ENCODE data around the gene CHDH.

Gene CHDH

GRCh38 chr3:53823956-53824657 is 22.1 kb downstream of the CHDH start:
- no peak for DNase-seq (ENCODE audit: low read depth, low spot score)

GRCh38 chr3:53823026-53823955 is 22.9 kb downstream of the CHDH start:
- DNase-seq (ENCODE audit: low read depth, low spot score) = no peak

GRCh38 chr3:53822331-53822741 is 23.9 kb downstream of the CHDH start:
- DNase-seq (ENCODE audit: low read depth, low spot score) = no peak

GRCh38 chr3:53821631-53822121 is 24.5 kb downstream of the CHDH start:
- DNase-seq (ENCODE audit: low read depth, low spot score) = no peak

GRCh38 chr3:53820756-53821580 is 25.3 kb downstream of the CHDH start:
- no peak for DNase-seq (ENCODE audit: low read depth, low spot score)

- DNase-seq (ENCODE audit: low read depth, low spot score) = no peak
Observed at GRCh38 chr3:53820084-53820483, 26.1 kb downstream of the CHDH start.

GRCh38 chr3:53819163-53819868 is 26.9 kb downstream of the CHDH start:
- no peak for DNase-seq (ENCODE audit: low read depth, low spot score)

- DNase-seq (ENCODE audit: low read depth, low spot score) = no peak
Observed at GRCh38 chr3:53818221-53819162, 27.7 kb downstream of the CHDH start.

- DNase-seq (ENCODE audit: low read depth, low spot score) = no peak
Observed at GRCh38 chr3:53817809-53818208, 28.4 kb downstream of the CHDH start.

GRCh38 chr3:53817211-53817610 is 29.0 kb downstream of the CHDH start:
- no peak for DNase-seq (ENCODE audit: low read depth, low spot score)

- no peak for DNase-seq (ENCODE audit: low read depth, low spot score)
Observed at GRCh38 chr3:53816425-53816824, 29.8 kb downstream of the CHDH start.

- DNase-seq (ENCODE audit: low read depth, low spot score) = no peak
Observed at GRCh38 chr3:53815651-53816050, 30.6 kb downstream of the CHDH start.

- DNase-seq (ENCODE audit: low read depth, low spot score) = no peak
Observed at GRCh38 chr3:53815067-53815466, 31.2 kb downstream of the CHDH start.

GRCh38 chr3:53813876-53814275 is 32.3 kb downstream of the CHDH start:
- DNase-seq (ENCODE audit: low read depth, low spot score) = no peak

- DNase-seq (ENCODE audit: low read depth, low spot score) = no peak
Observed at GRCh38 chr3:53813229-53813628, 33.0 kb downstream of the CHDH start.

GRCh38 chr3:53812434-53812833 is 33.8 kb downstream of the CHDH start:
- no peak for DNase-seq (ENCODE audit: low read depth, low spot score)

- no peak for DNase-seq (ENCODE audit: low read depth, low spot score)
Observed at GRCh38 chr3:53811143-53811927, 34.9 kb downstream of the CHDH start.

GRCh38 chr3:53809764-53810400 is 36.3 kb downstream of the CHDH start:
- no peak for DNase-seq (ENCODE audit: low read depth, low spot score)

GRCh38 chr3:53809267-53809666 is 37.0 kb downstream of the CHDH start:
- no peak for DNase-seq (ENCODE audit: low read depth, low spot score)

Measured in activated naive CD8-positive, alpha-beta T cell treated with anti-CD3 and anti-CD28 coated beads, Interleukin-2, amount 50 U/mL, for 16 hours (primary cell).